Activated CD8-positive, alpha-beta memory T cell treated with anti-CD3 and anti-CD28 coated beads for 4 hours (primary cell): ENCODE data around the gene RASSF5.
"Not testable (repeated sequence)": the region's sequence is repeated elsewhere in the genome, so short reads cannot be mapped to it uniquely, and the experiment has no call there.

Experiments
- DNase-seq, 2 donors: peaks; one replicate each; pipeline ENCODE4 v3.0.0-alpha.2; 2020; ENCODE audit warnings: low read depth in 2 of 2

The RASSF5 gene

DNA sequence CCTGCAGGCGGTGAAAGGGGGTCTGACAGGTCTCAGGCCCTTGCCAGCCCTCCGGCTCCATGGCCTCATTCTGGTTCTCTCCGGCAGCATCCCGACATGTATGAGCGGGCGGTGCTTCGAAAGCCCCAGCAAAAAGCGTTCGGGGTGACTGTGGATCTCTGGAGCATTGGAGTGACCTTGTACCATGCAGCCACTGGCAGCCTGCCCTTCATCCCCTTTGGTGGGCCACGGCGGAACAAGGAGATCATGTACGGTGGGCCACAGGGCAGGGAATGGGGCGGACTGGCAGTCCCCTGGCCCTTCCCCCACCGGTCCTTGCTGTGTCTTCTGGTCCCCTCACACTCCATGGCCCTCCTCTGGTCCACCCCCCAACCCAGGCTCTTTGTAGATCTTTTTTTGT is 30.7 kb upstream of the RASSF5 start:
- no peak for DNase-seq

DNA sequence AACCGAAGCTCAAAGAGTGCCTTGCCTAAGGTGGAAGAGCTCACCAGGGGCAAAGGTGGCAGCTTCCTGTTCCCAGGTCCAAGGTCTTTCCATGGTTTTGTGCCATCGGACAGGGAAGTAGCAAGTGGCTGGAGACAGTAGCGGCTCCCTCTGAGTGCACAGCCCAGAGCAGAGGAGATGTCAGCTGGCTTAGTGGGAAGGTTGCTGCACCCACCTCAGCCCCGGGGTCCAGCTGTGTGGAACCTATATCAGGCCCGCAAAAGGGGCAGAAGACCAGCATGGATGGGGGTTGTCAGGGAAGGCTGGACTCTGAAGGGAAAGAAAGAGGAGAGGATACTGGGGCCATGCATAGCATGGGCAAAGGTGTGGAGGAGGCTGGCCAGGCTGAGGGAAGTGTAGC is 30.2 kb upstream of the RASSF5 start:
- no peak for DNase-seq

GRCh38 chr1:206477581-206478380 is 29.6 kb upstream of the RASSF5 start:
- DNase-seq, result no peak

DNA sequence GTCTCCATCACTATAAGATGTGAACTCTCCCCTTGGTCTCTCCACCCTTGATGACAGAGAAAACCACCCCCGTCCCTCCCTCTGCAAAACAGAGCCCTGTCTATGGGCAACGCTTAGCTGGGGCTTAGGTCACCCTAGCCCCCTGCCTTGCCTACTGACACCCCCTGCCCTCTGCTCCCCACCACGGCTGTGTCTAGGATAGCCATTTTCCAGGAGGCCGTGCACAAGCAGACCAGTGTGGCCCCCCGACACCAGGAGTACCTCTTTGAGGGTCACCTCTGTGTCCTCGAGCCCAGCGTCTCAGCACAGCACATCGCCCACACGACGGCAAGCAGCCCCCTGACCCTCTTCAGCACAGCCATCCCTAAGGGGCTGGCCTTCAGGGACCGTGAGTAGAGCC is 28.6 kb upstream of the RASSF5 start:
- DNase-seq, result no peak

- peak; percentile 54 for DNase-seq
Measured at GRCh38 chr1:206479183-206480125, 27.9 kb upstream of the RASSF5 start.

GRCh38 chr1:206480211-206480610 is 27.1 kb upstream of the RASSF5 start:
- DNase-seq, result no peak

DNA sequence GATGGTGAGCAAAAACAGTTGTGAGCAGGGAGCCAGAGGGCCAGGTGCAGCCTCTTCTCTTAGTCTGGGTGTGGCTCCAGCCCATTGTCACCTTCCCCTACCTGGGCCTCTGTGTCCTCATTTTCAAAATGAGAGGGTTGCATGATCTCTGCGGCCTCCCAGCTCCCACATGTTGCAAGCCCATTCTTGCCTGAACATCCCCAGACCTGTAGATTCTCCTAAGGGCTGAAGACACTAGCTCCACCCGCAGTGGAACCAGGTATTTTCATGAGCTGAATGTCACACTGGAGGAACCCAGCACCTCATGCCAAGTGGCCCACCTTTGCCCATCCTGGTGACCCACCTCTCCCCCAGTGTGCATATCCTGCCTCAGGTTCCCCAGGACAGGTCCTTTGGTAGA is 24.7 kb upstream of the RASSF5 start:
- no peak for DNase-seq

DNA sequence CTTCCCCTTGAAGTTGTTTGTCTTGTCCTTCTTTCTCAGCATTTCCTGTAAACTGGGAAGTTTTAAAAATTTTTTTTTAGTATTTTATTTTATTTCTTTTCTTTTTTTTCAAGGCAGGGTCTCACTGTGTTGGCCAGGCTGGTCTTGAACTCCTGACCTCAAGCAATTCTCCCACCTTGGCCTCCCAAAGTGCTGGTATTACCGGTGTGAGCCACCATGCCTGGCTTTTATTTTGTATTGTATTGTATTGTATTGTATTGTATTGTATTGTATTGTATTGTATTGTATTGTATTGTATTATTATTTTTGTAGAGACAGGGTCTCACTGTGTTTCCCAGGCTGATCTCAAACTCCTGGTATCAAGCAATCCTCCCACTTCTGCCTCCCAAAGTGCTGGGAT is 23.5 kb upstream of the RASSF5 start:
- not testable (repeated sequence) for DNase-seq

- no peak for DNase-seq
Measured at GRCh38 chr1:206484901-206485300, 22.4 kb upstream of the RASSF5 start.

DNA sequence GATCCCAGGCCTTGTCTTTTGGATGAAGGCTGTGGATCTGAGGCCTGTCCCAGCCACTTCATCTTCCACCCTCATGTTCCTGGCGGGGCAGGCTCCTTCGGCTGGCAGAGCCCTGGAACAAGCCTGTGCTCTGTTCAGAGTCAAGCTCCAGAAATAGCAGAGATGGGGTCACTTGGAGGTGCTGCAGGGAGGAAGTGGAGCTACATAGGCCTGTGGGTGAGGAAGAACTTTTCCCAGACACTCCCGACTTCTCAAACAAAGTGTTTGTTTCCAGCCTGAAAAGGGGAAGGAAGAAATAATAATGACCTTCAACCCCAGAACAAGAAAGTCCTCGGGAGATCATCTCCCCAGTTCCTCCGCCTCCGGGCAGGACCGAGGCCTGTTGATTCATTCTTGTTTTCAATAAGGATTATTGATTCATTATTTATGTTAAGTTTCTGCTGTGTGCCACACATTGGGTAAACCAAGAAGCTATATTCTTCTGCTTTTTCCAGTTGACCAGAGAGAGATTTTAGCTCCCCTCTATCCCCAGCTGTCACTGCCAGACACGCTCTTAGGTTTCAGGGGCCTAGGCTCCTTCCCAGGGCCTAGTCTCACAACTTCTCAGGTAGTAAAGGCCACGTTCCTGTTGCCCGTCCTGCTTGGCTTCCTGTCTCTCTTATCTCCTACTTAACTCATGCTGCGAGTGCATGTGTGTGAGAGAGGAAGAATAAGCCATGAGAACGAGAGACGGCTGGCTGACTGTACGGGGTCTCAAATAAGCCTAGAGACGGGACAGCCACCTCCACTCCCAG is 20.1 kb upstream of the RASSF5 start:
- DNase-seq, result no peak

GRCh38 chr1:206487970-206488369 is 19.4 kb upstream of the RASSF5 start:
- no peak for DNase-seq

GRCh38 chr1:206488466-206488865 is 18.9 kb upstream of the RASSF5 start:
- DNase-seq, result no peak

- DNase-seq, result peak; percentile 44 to 59
Measured at GRCh38 chr1:206489980-206490770, 17.2 kb upstream of the RASSF5 start.

DNA sequence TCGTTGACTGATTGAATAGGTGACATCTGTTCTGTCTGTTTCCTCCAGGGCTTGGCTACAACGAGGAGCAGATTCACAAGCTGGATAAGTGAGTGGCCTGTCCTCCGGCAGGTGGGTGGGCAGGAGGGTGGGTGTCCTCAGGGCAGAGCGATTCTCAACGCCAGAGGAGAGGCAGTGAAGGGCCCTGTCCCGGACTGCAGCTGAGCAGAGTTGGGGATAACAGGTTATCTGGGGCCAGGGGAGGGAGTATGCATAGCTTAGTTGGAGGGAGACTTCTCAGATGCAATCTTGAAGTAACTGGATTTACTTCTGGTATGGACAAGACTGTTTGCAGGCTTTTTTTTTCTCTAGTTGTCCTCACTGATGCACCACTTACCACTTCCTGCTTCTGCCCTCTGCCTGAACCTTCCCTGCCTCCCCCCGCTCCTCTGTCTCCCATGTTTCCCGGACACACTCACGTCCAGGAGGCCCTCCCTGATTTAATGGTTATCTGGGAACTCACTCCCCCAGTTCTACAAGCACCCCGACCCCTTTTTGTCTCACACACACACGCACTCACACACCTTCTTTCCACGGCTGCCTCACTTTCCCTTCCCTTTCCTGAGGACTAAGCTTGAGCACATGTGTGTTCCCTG is 16.4 kb upstream of the RASSF5 start:
- DNase-seq, result no peak

GRCh38 chr1:206491616-206492015 is 15.7 kb upstream of the RASSF5 start:
- DNase-seq, result no peak

DNA sequence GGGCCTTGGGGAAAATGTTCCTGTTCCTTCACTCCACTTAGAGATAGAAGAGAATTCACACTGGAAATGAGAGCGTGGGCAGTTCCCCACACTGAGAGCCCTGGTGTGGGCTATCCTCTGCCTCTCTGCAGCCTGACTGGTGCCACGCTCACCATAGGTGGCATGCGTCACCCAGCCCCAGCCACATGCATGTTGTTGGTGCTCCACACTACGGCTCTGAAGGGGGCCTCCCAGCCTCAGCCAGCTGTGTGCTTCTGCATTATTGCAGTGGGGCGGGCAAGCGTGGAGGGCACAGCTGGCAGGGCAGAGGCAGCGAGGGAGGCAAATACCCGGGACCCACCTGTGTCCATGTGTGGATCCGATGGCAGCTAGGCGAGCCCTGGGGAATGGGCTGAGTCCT is 14.7 kb upstream of the RASSF5 start:
- no peak for DNase-seq

DNA sequence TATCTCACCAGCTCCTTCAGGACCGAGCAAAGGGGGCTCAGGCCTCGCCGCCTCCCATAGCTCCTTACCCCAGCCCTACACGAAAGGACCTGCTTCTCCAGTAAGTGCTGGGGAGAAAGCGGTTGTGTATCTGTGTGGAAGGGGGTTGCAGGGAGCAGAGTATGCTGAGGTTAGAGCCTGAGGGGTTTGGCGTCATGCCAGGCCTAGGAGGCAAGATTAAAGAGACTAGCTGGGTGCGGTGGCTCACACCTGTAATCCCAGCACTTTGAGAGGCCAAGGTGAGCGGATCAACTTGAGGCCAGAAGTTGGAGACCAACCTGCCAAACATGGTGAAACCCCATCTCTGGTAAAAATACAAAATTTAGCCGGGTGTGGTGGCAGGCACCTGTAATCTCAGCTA is 14.1 kb upstream of the RASSF5 start:
- no peak for DNase-seq

DNA sequence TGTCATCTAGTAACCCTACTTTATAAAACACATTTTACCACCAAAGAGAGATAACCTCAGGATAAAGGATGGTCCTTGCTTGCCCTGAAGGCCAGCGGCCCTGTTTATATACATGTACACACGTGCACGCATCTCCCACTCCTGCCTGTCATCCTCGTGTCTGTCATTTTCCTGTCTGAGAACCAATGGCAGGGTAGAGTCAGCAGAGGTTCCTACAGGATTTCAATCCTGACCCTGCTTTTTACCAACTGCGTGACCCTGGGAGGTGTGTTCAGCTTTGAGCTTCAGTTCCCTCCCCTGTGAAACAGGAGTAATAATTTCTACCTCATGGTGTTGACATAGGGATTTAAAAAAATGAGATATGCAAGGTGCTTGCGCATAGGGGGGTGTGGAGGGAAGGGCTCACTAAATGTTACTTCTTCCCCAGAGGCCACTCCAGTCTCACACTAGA is 12.3 kb upstream of the RASSF5 start:
- no peak for DNase-seq

DNA sequence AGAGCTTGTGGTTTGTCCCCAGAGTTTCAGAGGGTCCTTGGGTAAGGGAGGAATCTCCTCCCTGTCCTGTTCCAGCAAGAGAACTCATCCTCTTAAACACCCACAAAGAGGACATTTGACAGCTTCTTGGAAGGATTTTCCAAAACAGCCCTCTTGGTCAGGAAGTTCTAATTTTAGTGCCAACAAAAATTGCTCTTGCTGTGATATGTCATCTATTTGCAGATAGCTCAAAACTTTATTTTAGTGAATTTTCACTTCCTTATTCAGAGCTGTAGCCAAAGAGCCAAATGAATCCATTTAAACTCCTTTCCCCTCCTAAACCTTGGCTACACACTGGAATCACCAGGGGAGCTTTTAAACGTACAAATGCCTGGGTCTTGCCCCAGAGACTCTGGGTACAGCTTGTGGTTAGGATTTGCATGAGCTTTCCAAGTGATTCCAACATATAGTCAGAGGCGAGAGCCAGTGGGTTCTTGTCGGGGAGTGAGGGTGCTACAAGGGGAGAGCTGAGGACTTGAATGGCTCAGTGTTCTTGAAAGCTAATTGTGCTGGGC is 11.8 kb upstream of the RASSF5 start:
- DNase-seq, result no peak

- DNase-seq, result no peak
Measured at GRCh38 chr1:206496131-206496793, 11.1 kb upstream of the RASSF5 start.
